ENCODE results near the gene TNFRSF19.

The TNFRSF19 gene

GRCh38 chr13:23644527-23645138, 74.4 kb downstream of the TNFRSF19 start:
- peak; percentile 33 to 38 for DNase-seq (ENCODE audit: low read depth in 2 of 2)
- no peak overlapping the region for H3K4me3 ChIP-seq (replicated peaks in 1 of 2; ENCODE audit: low read depth in 2 of 2, low read length in 2 of 2)
- TF ChIP-seq, protein P1, sequence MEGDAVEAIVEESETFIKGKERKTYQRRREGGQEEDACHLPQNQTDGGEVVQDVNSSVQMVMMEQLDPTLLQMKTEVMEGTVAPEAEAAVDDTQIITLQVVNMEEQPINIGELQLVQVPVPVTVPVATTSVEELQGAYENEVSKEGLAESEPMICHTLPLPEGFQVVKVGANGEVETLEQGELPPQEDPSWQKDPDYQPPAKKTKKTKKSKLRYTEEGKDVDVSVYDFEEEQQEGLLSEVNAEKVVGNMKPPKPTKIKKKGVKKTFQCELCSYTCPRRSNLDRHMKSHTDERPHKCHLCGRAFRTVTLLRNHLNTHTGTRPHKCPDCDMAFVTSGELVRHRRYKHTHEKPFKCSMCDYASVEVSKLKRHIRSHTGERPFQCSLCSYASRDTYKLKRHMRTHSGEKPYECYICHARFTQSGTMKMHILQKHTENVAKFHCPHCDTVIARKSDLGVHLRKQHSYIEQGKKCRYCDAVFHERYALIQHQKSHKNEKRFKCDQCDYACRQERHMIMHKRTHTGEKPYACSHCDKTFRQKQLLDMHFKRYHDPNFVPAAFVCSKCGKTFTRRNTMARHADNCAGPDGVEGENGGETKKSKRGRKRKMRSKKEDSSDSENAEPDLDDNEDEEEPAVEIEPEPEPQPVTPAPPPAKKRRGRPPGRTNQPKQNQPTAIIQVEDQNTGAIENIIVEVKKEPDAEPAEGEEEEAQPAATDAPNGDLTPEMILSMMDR (IDR thresholded peaks at IDR 0.05; ENCODE audit: low read depth, low read length), result no peak

DNA sequence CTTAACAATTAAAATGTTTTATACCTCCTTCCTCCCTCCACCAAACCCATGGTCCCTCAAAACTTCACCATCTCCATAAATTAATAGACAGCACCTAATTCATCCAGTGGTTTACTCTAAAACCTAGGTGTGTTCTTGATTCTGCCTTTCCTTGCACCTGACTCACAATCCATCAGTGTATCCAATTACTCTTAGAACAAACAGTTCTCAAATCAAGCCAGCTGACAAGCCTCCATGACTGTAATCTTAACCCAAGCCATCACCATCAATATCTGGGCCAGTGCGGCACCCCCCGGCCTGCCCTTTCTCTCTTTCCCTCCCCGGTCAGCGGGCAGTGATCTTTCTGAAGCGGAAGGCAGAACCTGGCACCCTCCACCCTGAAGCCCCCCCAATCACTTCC, 75.6 kb downstream of the TNFRSF19 start:
- TF ChIP-seq, protein P1 (IDR thresholded peaks at IDR 0.05; ENCODE audit: low read depth, low read length), result no peak
- no peak overlapping the region for H3K4me3 ChIP-seq (replicated peaks in 1 of 2; ENCODE audit: low read depth in 2 of 2, low read length in 2 of 2)
- DNase-seq (ENCODE audit: low read depth in 2 of 2), result no peak

GRCh38 chr13:23651439-23651838, 81.2 kb downstream of the TNFRSF19 start:
- H3K4me3 ChIP-seq (replicated peaks in 1 of 2; ENCODE audit: low read depth in 2 of 2, low read length in 2 of 2), result no peak overlapping the region
- DNase-seq (ENCODE audit: low read depth in 2 of 2), result no peak
- TF ChIP-seq, protein P1 (IDR thresholded peaks at IDR 0.05; ENCODE audit: low read depth, low read length), result no peak

- H3K4me3 ChIP-seq (replicated peaks in 1 of 2; ENCODE audit: low read depth in 2 of 2, low read length in 2 of 2), result no peak overlapping the region
- TF ChIP-seq, protein P1 (IDR thresholded peaks at IDR 0.05; ENCODE audit: low read depth, low read length), result no peak
- no peak for DNase-seq (ENCODE audit: low read depth in 2 of 2)
Measured at GRCh38 chr13:23651887-23652286, 81.7 kb downstream of the TNFRSF19 start.

DNA sequence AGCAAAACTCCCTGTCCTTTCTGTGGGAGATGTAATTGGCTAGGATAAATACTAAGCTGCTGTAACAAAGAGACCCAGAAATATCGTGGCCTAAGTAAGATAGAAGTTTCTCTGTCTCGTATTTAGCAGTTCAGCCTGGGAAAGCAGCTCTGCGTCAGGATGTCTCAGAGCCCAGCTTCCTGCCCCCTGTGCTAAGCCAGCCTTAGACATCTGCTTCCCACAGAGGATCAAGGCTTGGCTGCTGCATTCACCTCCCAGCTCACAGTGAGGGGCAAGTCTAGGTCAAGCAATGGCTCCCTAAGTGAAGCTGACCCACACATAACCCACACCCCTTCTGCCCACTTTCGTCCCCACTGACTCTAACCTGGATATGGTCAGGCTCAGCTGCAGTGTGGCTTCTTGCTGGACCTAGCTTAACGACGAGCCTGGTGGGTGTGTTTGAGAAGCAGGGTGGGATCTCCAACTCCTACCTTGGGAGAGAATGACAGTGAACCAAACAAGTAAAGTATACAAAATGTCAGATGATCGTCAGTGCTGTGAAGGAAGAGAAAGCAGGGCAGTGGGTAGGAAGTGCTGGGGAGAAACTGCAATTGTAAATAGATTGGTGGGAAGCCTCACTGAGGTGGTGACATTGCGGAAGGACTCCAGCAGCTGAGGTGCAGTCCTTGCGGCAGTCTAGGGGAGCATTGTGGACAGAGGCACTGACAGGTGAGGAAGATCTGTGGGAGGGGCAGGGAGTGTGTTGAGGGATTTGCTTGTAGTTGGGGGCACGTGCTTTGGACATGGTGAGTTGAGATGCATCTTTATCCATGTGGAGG, 82.9 kb downstream of the TNFRSF19 start:
- DNase-seq (ENCODE audit: low read depth in 2 of 2), result peak in 1 of 2 donors; percentile 39
- H3K4me3 ChIP-seq (replicated peaks in 1 of 2; ENCODE audit: low read depth in 2 of 2, low read length in 2 of 2), result no peak overlapping the region
- TF ChIP-seq, protein P1 (IDR thresholded peaks at IDR 0.05; ENCODE audit: low read depth, low read length), result no peak

GRCh38 chr13:23654111-23655110, 84.2 kb downstream of the TNFRSF19 start:
- DNase-seq (ENCODE audit: low read depth in 2 of 2), result peak; percentile 31 to 32
- H3K4me3 ChIP-seq (replicated peaks in 1 of 2; ENCODE audit: low read depth in 2 of 2, low read length in 2 of 2), result no peak overlapping the region
- TF ChIP-seq, protein P1 (IDR thresholded peaks at IDR 0.05; ENCODE audit: low read depth, low read length), result no peak
